ENCODE measurements around the gene ZNF536. TPM values are rescaled to one million over a fixed set of nuclear protein-coding genes. Genes with fewer than 3 reads are reported as not detected.

ZNF536 gene
- polyA plus RNA-seq, 1 donor = 2.6 TPM

- DNase-seq = no peak
These were observed 7.1 kb upstream of the ZNF536 start for GRCh38 chr19:30364866-30365800.

- no peak for DNase-seq
These were observed 5.9 kb upstream of the ZNF536 start for GRCh38 chr19:30366282-30366681.

- no peak for DNase-seq
These were observed 5.2 kb upstream of the ZNF536 start for GRCh38 chr19:30367006-30367405.

GRCh38 chr19:30367421-30367820, 4.8 kb upstream of the ZNF536 start:
- no peak for DNase-seq

GRCh38 chr19:30369833-30370232, 2.4 kb upstream of the ZNF536 start:
- DNase-seq = no peak

- DNase-seq = no peak
These were observed 885 bp upstream of the ZNF536 start for GRCh38 chr19:30371161-30371836.

- no peak for DNase-seq
These were observed 1.4 kb downstream of the ZNF536 start for GRCh38 chr19:30373593-30373992.

- DNase-seq = no peak
These were observed 2.3 kb downstream of the ZNF536 start for GRCh38 chr19:30374539-30374864.

- no peak for DNase-seq
These were observed 2.8 kb downstream of the ZNF536 start for GRCh38 chr19:30374865-30375552.

- DNase-seq = no peak
These were observed 3.4 kb downstream of the ZNF536 start for GRCh38 chr19:30375553-30376031.

GRCh38 chr19:30376272-30376671, 4.1 kb downstream of the ZNF536 start:
- DNase-seq = no peak

GRCh38 chr19:30376826-30377425, 4.7 kb downstream of the ZNF536 start:
- DNase-seq = no peak

GRCh38 chr19:30378701-30379100, 6.5 kb downstream of the ZNF536 start:
- DNase-seq = no peak

- DNase-seq = no peak
These were observed 7.8 kb downstream of the ZNF536 start for GRCh38 chr19:30379841-30380610.

GRCh38 chr19:30381366-30381765, 9.2 kb downstream of the ZNF536 start:
- DNase-seq = no peak

GRCh38 chr19:30385174-30385573, 13.0 kb downstream of the ZNF536 start:
- no peak for DNase-seq

GRCh38 chr19:30385666-30386065, 13.5 kb downstream of the ZNF536 start:
- DNase-seq = no peak

GRCh38 chr19:30386551-30387143, 14.5 kb downstream of the ZNF536 start:
- DNase-seq = no peak

GRCh38 chr19:30387311-30388115, 15.3 kb downstream of the ZNF536 start:
- DNase-seq = no peak

- DNase-seq = no peak
These were observed 16.1 kb downstream of the ZNF536 start for GRCh38 chr19:30388327-30388726.
